ENCODE data around the gene SLFN14. TPM values are rescaled to one million over a fixed set of nuclear protein-coding genes. Genes with fewer than 3 reads are reported as not detected.
"Not testable (repeated sequence)": the region's sequence is repeated elsewhere in the genome, so short reads cannot be mapped to it uniquely, and the experiment has no call there.

The SLFN14 gene
- 4.8 TPM for total RNA-seq (ENCODE audit: insufficient read depth, low replicate concordance)

DNA sequence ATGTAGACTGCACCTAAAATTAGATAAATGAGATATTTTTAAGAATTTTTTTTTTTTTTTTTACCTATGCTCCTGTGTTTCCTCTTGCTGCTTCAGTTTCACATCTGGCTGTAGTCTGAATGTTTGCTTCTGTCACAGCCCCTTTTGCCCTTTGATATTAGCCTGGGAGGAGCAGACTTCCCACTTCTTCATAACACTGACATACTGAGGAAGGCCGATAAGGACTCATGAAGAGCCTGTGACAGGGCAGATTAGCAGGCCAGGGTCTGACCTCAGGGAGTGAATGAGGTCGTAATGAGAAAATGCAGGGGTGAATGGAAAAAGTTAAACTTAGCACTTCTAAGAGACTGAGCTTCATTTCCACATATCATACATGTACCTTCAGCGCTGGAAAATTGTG, at the start of gene SLFN14:
Gene SLFN14 (minus strand): TSS at position 117 of the 400 bp plus-strand sequence. CDS start 2,757 bp downstream, outside the sequence.
- DNase-seq (ENCODE audit: low spot score): no peak

DNA sequence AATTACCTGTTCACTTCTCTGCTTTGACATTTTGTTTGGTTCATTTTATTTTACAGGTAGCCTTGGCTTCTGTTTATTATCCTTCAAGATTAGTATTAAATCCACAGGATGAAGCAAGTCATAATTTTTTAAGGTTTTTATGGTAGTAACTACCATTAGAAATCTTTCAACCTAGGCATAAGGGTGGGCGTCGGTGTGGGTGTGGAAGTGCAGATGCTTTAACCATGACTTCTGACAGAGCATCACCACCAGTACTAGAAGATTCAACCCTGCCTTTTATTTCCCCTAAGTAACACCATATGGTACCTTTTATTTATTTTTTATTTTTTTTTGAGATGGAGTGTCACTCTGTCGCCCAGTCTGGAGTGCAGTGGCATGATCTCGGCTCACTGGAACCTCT, 49.2 kb upstream of the SLFN14 start:
- no peak for DNase-seq (ENCODE audit: low spot score)

DNA sequence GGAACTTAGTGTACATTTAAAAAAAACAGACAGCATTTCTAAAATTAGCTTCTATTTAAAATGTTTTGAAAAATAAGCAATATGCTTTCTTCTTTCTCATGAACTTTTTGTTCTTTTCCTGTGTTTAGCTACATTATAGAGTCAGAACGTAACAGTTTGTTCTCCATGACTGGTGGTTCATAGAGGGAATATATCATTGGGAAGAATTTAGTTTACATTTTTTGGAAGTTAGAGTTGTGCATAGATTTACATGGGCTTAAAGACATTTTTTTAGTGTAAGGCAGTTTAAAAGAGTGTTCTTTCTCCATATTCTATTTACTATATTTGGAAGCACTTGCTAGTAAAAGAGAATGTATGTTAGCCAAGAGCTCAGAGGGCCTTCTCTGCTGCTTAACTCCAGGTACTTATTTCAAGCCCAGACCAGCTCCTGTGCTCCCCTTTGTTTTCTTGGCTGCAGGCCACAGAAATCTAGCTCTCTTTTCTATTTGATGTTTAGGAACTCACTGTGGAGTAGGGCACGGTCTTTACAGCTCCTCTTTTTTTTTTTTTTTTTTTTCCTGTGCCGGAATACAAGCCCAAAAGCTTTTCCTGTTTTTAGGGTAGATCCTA, 46.7 kb upstream of the SLFN14 start:
- DNase-seq (ENCODE audit: low spot score): no peak

DNA sequence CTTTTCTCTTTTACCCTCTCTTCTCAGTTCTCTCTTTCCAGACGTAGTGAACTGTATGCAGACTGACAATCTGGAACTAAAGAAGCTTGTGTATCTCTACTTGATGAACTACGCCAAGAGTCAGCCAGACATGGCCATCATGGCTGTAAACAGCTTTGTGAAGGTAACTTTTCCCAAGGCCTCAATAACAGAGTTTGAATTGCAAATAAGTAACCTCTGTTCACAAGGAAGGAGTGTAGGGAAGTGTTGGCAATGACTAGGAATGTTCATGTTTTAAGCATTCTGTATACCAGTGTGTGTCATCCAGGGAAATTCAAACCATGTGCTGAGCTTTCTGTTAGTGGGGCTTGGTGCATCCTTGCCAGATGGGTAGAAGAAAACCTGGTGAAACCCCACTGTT, 45.1 kb upstream of the SLFN14 start:
- DNase-seq (ENCODE audit: low spot score): no peak

DNA sequence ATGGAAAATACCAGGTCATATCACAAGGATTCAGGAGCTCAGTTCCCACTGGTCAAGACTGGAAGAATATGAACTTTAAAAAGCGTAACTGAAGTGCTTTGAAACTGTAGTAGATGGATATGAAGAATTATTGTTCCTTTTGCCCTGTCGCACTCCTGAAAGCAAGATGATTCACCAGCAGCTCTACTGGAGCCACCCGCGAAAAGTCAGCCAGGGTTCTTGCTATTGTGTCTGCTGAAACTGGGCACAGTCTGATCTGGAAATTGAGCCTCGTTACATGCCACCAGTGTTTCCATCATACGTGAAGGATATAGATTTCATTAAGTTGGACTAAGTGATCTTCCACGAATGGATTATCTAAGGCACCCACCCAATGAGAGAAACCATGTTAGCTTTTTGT, 43.1 kb upstream of the SLFN14 start:
- no peak for DNase-seq (ENCODE audit: low spot score)

DNA sequence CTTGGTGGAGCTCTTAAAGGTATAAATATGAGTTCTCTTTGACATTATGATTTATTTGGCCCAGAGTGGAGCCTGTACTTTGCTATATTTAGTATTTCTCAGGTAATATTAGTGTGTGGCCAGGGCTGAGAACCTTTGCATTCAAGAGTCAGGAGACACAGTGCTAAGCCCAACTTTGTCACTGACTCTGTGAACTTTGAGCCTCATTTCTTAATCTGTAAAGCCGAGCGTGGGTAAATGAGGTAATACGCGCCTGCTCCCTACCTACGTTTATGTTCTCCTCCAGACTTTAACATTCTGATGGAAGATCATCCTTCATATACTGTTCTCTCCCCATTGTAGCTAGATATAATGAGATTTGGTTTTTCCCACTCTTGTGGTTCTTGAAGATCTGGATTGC, 37.0 kb upstream of the SLFN14 start:
- DNase-seq (ENCODE audit: low spot score): no peak

DNA sequence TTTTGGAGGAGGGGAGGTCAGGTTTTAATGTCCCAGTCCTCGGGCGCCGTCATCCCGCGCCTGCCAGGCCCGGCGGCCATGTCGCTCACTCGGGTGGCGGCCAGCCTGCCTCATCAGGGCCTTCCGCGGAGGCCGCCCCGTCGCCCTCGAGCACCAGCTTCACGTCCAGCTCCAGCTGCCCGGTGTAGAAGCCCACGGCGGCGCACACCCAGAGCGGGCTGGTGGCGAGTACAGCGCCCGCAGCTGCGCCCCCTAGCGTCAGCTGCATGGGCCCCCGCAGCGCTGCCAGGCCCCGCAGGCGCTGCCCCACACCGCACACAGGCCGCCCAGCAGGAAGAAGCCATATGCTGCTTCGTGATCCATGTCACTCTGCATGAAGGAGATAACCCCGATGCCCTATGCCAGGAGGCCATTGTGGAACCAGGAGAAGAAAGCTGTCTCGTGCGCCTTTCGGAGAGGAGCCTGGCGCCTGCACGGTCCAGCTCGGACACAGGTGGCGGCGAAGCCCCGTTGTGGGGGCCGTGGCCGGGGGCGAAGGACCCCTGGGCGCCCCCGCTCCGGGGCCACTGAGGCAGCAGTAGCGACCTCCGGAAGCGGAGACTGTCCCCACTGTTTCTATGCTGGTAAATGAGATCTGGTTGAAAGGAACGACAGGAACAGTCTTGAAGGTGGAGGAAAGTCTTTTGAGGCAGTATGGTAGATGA, 36.1 kb upstream of the SLFN14 start:
- no peak for DNase-seq (ENCODE audit: low spot score)

DNA sequence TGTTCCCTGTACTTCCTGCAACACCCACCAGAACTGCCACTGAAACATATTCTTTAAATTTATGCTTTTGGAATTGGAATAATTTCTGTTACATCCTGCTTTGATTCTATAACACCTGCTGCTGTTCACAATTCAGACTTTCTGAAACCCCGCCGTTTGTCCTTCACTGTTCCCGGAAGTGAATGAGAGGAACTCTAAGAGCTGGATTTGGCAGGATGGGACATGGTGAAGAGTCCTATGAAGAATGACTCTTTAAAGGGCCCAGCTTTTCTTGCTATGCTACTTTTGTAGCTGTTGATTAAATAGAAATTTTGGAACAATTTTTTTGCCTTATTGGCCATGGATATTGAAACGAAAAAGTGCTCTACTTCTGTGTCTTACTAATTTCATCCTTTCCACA, 35.5 kb upstream of the SLFN14 start:
- DNase-seq (ENCODE audit: low spot score): no peak

DNA sequence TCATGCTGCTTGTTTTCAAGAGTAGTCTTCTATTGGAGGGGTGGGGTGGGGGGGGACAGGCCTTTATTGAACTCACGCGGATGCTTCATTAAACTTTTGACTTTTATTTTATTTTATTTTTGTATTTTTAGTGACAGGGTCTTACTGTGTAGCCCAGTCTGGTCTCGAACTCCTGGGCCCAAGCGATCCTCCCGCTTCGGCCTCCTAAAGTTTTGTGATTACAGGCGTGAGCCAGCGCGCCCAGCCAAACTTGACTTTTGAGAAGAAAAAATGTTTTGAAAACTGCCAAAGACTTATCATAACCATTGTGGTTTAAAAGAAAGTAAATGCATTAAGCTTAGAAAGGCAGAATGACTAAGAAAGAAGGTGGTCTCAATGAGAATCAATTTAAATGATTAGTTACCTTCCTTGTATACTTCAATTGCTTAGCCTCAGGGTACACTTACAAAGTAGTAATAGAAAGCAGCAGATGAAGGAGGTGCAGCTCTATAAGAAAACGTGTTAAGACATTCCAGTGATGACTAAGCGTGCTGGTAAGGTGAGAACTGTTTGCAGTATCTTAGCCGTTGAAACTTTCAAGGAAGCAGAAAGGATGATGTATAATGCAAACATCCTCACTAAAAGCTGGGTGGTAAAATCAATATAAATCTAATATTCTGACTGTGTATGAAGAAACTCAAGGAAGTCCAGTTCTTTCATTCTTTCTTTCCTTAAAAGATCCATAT, 27.7 kb upstream of the SLFN14 start:
- peak; percentile 35 for DNase-seq (ENCODE audit: low spot score)

DNA sequence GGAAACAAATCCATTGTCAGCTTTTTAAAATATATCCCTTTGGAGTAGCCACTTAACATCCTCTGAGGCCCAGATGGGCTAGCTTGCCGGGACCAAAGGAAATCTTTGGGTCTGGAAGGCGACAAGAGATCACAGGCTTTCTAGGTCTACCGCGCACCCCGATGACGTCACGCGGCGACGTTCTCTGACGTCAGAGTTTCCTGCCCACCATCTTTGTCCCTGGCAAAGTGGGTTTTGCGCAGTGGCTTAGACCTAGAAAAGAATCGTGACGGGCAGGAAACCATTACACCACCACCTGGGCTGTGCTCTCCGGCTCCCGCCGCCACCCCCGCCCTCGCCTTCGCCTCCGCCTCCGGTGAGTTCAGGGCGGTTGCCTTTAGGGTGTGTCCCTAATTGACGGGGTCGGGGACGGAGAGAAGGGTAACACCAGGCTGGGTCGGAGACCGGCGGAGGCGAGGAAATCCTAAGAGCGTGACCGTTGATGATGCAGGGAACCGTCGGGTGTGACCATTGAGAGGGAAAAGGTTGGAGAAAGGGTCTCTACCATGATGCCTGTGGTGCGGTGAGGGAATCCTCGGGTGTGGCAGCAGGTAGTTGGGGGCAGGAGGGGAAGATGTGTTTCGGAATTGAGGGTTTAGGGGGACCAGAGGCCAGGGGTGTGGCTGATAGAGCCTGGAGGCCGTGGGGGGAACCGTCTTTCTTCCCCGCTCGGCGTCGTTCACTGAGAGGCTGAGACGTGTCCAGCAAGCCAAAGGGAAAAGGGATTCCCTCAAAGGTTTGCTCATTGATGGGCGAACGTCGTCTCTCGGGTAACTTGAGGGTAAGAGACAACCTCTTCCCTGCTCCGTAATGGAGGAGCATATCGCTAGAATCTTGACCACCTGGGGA, 26.7 kb upstream of the SLFN14 start, which contains the start of gene AP2B1:
Gene AP2B1 (plus strand): TSS at position 249 of the 888 bp plus-strand sequence. CDS start 6,709 bp downstream, outside the sequence.
- peak; percentile 96 for DNase-seq (ENCODE audit: low spot score)

DNA sequence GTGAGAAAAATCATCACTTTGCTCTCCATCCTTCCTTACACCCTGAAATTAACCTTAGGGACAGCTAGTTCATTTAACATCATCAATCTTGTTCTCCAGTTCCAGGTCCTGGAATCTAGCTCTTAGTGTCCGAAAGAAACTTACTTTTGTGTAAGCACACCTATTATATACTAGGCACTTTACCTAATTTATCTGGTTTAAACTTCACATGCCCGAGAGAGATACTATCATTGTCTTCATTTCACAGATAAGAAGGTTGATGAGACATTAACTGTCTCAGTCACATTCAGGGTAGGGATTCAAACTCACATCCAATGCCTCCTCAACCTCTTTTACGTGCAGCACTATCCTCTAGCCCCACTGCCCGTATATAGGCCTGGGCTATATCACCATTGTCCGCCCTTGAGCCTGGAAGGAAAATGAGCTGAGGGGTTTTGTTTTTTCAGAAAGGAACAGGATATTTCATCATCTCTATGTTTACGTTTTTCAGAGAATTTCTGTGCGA, 26.0 kb upstream of the SLFN14 start:
- DNase-seq (ENCODE audit: low spot score): no peak

DNA sequence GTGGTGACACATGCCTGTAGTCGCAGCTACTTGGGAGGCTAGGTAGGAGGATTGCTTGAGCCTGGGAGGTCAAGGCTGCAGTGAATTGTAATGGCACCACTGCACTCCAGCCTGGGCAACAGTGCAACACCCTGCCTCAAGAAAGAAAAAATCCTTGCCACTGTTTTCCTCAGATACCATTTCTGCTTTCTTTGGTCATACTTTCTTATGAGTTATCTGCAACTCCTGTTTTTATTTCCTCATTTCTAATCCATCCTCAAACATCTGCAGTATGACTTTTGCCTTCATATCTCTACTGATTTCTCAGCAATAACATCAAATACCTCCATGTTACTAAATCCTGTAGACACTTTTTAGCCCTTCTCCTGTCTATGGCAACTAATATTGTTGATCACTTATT, 23.4 kb upstream of the SLFN14 start:
- no peak for DNase-seq (ENCODE audit: low spot score)

DNA sequence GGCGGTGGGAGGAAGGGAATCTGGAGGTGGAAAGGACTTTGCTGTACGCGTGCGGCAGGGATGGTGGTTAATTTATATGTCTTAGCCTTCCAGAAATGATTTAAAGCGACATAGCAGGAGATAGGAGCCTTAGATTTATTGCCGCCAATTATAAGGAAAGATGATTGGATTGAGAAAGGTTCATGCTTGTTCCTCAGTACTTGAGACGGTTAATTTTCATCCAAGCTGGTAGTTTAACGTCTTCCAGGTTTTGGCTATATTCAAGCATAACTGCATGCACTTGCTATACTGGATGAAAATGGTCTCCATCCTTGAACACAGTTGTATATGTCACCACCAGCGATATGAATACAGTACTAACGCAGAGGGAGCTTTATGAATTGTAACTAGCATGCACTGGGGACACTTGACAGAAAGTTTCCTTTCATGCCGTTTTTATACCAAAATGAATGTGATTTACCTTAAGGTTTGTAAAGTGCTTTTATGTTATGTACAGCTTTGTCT, 18.4 kb upstream of the SLFN14 start:
- DNase-seq (ENCODE audit: low spot score): no peak

DNA sequence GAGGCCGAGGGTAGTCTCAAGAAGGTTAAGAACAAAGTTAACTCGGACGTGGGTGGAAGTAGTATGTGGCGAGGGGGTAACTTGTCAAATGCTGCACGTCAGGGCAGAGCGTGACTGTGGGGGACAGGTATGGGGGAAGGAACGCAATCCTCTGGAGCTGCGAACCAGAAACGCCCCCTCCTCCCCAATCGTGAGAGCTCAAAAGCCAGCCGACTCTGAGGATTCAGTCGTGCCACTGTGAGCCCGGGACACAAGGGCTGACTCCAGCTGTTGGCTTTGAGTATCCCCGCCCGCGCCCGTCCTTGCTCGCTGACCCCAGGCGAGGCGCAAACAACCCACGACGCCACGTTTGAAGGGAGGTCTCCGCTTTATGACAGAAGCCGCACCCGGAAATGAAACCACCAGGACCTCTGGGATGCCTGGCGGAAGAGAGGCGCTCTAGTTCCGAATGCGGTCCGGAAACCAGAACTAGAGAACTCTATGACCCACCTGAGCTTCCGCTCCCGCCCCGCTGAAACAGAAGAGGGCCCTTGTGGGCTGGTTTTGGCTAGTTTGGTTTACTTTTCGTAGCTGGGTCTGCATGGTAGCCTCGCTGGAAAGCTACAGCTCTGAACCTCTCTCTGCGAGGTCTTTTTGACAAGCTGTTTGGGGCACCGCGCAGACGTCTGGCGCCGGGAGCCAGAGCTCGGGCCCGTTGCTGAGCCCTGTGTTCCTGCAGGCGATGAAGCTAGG, 17.7 kb upstream of the SLFN14 start, which contains the start of gene PEX12:
Gene PEX12 (minus strand): TSS at position 375 of the 732 bp plus-strand sequence. CDS start 550 bp downstream, outside the sequence.
- peak; percentile 98 for DNase-seq (ENCODE audit: low spot score)

DNA sequence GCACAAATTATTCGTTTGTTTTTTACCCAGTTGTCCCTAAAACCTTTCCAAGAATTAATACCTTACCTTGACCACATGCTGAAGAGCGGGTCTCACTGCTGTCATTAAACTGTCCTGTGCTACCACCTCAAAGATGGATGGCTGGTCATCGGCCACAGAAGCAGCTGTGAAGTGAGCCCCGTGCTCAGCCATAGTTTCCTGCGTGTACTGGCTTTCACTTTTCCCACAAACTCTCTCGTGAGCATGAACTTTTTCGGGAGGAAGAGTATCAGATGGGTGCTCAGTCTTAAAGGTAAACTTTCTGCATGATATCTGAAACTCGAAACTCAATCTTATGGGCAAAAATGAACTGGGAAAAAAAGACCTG, 17.2 kb upstream of the SLFN14 start:
- peak; percentile 20 for DNase-seq (ENCODE audit: low spot score)

DNA sequence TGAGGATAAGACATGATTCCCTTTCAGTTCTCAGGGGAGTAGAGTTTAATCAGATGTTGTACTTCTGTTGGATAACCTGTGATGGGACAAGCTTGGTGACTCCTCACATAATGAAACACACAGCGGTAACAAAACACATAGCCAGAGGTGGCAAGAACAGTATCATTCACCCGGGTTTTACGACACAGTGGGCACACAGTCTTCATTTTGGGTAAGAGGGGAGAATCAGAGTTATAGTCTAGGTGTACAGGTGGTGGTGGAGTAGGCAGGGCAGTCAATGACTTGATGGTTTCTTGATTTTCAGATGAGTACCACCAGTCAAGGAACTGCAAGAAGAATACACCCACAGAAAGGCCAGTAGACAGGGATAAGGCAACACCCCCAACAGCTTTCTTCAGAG, 15.1 kb upstream of the SLFN14 start:
- no peak for DNase-seq (ENCODE audit: low spot score)

DNA sequence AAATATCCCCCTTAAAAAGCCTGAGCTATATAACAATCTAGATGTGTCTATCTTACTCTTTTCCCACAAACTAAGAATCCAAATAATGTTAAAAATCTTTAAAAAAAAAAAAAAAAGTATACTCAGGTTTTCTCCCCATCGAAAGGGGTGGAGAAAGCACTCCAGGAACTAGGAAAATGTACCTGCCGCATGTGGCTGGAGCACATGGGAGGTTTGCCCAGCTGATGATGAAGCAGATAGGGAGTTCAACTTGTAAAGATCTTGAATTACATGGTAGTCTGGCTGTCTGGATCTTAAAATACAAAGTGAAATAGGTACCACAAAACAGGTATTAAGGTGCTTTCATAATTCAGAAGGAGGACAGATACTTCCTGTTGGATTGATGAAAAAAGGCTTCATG, 8.8 kb upstream of the SLFN14 start:
- DNase-seq (ENCODE audit: low spot score): no peak

DNA sequence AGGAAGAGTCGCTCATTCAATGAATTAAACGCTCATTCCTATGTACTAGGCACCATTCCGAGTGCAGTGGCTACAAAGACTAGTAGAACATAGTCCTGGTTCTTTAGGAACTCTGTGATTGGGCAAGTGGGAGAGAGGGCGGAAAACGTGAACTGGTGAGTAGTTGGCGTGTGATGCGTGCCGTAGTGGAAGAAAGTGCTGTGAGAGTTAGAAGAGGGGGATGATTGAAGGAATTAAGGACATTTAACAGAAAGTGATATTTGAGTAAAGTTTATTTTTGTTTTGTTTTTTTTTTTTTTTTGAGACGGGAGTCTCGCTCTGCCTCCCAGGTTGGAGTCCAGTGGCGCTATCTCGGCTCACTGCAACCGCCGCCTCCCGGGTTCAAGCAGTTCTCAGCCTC, 7.9 kb upstream of the SLFN14 start:
- no peak for DNase-seq (ENCODE audit: low spot score)

DNA sequence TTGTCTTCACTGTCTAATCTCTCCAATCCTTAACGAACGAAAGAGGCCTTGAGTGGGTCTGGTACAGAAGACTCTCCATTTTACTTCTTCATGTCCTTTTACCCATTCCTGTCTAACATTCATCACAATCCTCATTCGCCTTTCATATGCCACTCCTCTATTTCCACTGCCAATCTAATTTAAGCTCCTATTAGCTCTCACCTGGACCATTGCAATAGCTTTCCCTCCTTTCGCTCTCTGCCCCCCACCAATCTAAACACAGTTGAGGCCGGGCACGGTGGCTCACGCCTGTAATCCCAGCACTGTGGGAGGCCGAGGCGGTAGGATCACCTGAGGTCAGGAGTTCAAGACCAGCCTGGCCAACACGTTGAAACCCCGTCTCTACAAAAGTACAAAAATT, 6.3 kb upstream of the SLFN14 start:
- no peak for DNase-seq (ENCODE audit: low spot score)

DNA sequence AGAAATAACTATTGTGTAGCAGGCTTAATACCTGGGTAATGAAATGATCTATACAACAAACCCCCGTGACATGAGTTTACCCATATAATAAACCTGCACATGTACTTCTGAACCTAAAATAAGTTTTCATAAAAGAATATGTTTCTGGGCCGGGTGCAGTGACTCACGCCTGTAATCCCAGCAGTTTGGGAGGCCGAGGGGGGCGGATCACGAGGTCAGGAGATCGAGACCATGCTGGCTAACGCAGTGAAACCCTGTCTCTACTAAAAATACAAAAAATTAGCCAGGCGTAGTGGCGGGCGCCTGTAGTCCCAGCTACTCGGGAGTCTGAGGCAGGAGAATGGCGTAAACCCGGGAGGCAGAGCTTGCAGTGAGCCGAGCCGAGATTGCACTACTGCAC, 2.6 kb upstream of the SLFN14 start:
- not testable (repeated sequence) for DNase-seq (ENCODE audit: low spot score)

All from umbilical cord (tissue), 2 donors.